OCI-LY3 (cell line): Measurements from ENCODE around the gene CD2AP.

Source experiments
- EZH2phosphoT487 ChIP-seq: fragments of 200-600 bp; shearing (Covaris generic); IDR thresholded peaks from 2 replicates; pipeline ENCODE4 v1.6.1; 2018; ENCODE audit warnings: antibody characterized with exemption, mixed run types, low read depth
- TF ChIP-seq, protein P1 (sequence below): fragments of 200-600, 300-600 bp; sonication (generic); IDR thresholded peaks from 2 replicates; pipeline ENCODE4 v1.5.1; 2014; ENCODE audit warnings: antibody characterized with exemption, low read length, low read depth

DNA sequence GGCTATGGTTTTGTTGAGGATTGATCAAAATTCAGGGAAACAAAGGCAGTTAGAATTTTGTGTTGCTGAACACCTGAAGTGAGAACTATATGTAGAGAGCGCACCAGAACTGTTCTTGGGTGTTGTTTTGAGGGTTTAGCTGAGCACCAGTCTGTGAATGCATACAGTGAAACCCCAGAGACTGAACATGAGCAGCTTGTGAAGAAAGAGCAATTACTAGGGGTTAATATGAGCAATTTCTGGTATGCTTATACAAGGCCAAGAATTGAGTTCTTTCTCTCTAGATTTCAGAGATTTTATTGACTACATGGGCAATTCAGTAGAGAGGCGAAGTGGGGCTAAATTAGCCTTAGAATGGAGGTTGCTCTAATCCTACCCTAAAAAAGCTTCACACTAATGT is 93.9 kb downstream of the CD2AP start:
- TF ChIP-seq, protein P1, sequence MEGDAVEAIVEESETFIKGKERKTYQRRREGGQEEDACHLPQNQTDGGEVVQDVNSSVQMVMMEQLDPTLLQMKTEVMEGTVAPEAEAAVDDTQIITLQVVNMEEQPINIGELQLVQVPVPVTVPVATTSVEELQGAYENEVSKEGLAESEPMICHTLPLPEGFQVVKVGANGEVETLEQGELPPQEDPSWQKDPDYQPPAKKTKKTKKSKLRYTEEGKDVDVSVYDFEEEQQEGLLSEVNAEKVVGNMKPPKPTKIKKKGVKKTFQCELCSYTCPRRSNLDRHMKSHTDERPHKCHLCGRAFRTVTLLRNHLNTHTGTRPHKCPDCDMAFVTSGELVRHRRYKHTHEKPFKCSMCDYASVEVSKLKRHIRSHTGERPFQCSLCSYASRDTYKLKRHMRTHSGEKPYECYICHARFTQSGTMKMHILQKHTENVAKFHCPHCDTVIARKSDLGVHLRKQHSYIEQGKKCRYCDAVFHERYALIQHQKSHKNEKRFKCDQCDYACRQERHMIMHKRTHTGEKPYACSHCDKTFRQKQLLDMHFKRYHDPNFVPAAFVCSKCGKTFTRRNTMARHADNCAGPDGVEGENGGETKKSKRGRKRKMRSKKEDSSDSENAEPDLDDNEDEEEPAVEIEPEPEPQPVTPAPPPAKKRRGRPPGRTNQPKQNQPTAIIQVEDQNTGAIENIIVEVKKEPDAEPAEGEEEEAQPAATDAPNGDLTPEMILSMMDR, result no peak
- TF ChIP-seq EZH2phosphoT487, result no peak
